Subcutaneous abdominal adipose tissue (tissue), 5 donors: Measurements from ENCODE around the gene JAKMIP1.

Experiments
- H3K27ac ChIP-seq: one replicate; pipeline ENCODE4 v1.7.0; 2013; ENCODE audit warnings: low read depth, mild to moderate bottlenecking, inconsistent platforms, low read length, moderate library complexity
- H3K27me3 ChIP-seq, 5 donors: one replicate each; pipeline ENCODE4 v1.7.0; 2013; ENCODE audit warnings: low read length in 5 of 5, inconsistent platforms in 1 of 5; ENCODE audit not compliant: control insufficient read depth in 5 of 5, insufficient read depth in 4 of 5
- H3K36me3 ChIP-seq, 5 donors: one replicate each; pipeline ENCODE4 v1.7.0; 2013; ENCODE audit warnings: low read length in 5 of 5; ENCODE audit not compliant: control insufficient read depth in 5 of 5, insufficient read depth in 5 of 5
- H3K4me1 ChIP-seq, 5 donors: one replicate each; pipeline ENCODE4 v1.7.0; 2013; ENCODE audit warnings: low read length in 5 of 5, mild to moderate bottlenecking in 3 of 5, moderate library complexity in 1 of 5; ENCODE audit not compliant: control insufficient read depth in 5 of 5, insufficient read depth in 5 of 5
- H3K4me3 ChIP-seq, 5 donors: one replicate each; pipeline ENCODE4 v1.7.0; 2013; ENCODE audit warnings: low read length in 5 of 5, low read depth in 1 of 5
- H3K9ac ChIP-seq, 5 donors: one replicate each; pipeline ENCODE4 v1.7.0; 2013; ENCODE audit warnings: low read length in 5 of 5, mild to moderate bottlenecking in 4 of 5, moderate library complexity in 3 of 5
- H3K9me3 ChIP-seq, 5 donors: one replicate each; pipeline ENCODE4 v1.7.0; 2013; ENCODE audit warnings: low read length in 5 of 5; ENCODE audit not compliant: control insufficient read depth in 5 of 5
- donor health status: healthy.
- donor health status: healthy.
- donor health status: healthy.
- donor health status: healthy.
- donor health status: healthy.

JAKMIP1 gene

DNA sequence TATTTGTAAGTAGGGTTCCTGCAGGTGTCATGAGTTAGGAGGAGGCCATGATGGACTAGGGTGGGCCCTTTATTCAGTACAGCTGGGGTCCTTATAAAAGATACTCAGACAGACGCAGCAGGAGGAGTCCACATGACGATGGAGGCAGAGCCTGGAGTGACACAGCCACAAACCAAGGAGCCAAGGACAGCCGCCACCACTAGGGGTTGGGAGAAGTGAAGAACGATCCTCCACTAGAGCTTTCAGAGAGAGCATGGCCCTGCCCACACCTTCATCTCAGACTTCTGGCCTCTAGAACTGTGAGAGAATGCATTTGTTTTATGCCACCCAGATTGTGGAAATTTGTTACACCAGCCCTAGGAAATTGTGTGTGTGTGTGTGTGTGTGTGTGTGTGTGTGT, 31.1 kb downstream of the JAKMIP1 start:
- peaks cover 0 to 4% (median 0%) of the 10 kb centered on the region in 5 donors for H3K4me1 ChIP-seq

DNA sequence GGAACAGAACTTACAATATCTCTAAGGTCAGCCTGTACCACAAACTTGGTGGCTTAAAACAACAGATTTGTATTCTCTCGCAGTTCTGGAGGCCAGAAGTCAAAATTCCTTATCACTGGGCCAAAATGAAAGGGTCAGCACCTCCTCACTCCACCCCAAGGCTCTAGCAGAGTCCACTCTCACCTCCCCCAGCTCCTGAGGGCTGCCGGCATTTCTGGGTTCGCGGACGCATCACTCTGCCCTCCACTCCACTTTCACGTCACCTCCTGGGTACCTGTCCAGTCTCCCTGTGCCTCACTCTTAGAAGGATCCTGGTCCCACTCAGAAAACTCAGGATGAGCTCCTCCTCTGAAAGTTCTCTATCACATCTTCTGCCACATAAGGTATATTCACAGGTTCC, 34.6 kb downstream of the JAKMIP1 start:
- Histone ChIP-seq H3K4me1 (no peaks in the 10 kb centered on the region), H3K27me3 (peaks cover 0 to 8% (median 0%) of the 10 kb centered on the region in 5 donors), H3K9me3 (peaks cover 0 to 10% (median 0%) of the 10 kb centered on the region in 5 donors), H3K27ac (no peak overlapping the region), H3K36me3 (no peaks in the 10 kb centered on the region), H3K9ac (no peak overlapping the region), H3K4me3 (no peak overlapping the region)

More for the DNA sequence above, 31.1 kb downstream of the JAKMIP1 start:
- Histone ChIP-seq H3K27me3 (peaks cover 0 to 4% (median 2%) of the 10 kb centered on the region in 5 donors), H3K9ac (no peak overlapping the region), H3K27ac (no peak overlapping the region), H3K9me3 (peaks cover 0 to 5% (median 0%) of the 10 kb centered on the region in 5 donors), H3K36me3 (no peaks in the 10 kb centered on the region), H3K4me3 (no peak overlapping the region)

DNA sequence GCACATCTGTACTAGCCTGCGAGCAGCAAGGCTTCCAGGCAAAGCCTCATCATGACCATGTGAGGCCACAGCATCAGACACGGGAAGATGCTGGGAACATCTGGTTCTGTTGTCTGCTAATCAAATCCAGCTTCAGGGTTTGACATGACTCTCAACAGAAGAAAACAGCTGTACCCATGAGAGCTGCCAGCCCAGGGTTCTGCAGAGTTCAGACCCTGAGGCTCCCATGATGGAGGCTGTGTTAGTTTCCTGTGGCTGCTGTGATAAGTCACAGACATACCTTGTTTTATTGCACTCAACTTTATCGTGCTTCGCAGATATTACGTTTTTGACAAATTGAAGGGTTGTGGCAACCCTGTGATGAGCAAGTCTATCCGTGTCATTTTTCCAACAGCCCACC, 37.5 kb downstream of the JAKMIP1 start:
- Histone ChIP-seq H3K27ac (no peak overlapping the region), H3K9me3 (peaks cover 0 to 8% (median 0%) of the 10 kb centered on the region in 5 donors), H3K27me3 (peaks cover 0 to 12% (median 4%) of the 10 kb centered on the region in 5 donors), H3K4me1 (no peaks in the 10 kb centered on the region), H3K36me3 (no peaks in the 10 kb centered on the region), H3K4me3 (no peak overlapping the region), H3K9ac (no peak overlapping the region)

DNA sequence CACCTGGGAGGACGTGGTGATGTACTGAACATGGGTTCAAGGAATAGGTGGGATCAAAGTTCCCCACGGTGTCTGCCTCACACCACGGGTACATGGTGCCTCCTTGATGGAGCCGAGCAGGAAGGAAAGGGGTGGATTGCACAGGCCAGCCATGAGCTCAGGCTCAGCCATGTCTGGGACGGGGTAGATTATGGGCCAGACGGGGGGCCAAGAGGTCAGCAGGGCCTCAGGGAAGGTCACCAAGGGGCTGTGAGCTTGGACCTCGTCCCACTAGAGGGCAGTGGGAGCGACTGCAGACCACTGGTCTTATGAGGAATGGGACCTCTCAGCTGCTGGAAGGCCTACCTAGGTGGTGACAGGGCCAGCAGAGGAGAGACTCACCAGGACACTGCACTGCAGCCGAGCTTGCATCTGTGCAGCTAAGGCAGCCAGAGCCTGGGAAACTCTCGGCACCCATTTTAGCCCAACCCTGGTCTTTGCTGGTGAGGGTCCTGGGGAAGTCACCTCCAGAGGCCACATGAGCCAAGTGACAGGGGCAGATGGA, 38.4 kb downstream of the JAKMIP1 start:
- Histone ChIP-seq H3K36me3 (no peaks in the 10 kb centered on the region), H3K9ac (no peak overlapping the region), H3K4me3 (no peak overlapping the region), H3K27ac (no peak overlapping the region), H3K27me3 (peaks cover 0 to 14% (median 7%) of the 10 kb centered on the region in 5 donors), H3K9me3 (peaks cover 0 to 8% (median 0%) of the 10 kb centered on the region in 5 donors), H3K4me1 (no peaks in the 10 kb centered on the region)

GRCh38 chr4:6160536-6160935, 39.8 kb downstream of the JAKMIP1 start:
- H3K36me3 ChIP-seq: no peaks in the 10 kb centered on the region
- H3K4me3 ChIP-seq: no peak overlapping the region
- no peaks in the 10 kb centered on the region for H3K4me1 ChIP-seq
- H3K27me3 ChIP-seq: peaks cover 0 to 14% (median 5%) of the 10 kb centered on the region in 5 donors
- no peak overlapping the region for H3K9ac ChIP-seq
- H3K27ac ChIP-seq: no peak overlapping the region
- peaks cover 0 to 8% (median 0%) of the 10 kb centered on the region in 5 donors for H3K9me3 ChIP-seq

DNA sequence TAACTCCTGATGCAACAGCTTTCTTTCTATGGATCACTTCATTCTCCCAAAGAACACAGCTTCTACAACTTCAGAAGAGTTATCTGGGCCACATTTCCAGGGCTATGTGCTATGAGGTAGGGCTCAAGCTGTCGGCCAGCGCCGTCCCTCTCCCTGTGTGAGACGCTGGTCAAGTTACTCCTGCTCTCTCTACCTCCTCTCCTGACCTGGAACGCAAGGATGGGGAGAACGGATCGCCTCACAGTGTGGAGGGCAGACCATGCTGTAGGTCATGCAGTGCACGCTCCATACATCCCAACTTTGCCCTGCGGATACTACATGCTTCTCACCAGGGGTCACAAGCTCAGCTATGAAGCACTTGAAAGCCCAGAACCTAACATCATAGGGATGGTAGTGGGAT, 42.4 kb downstream of the JAKMIP1 start:
- Histone ChIP-seq H3K36me3 (no peaks in the 10 kb centered on the region), H3K9ac (no peak overlapping the region), H3K9me3 (no peaks in the 10 kb centered on the region), H3K27ac (no peak overlapping the region), H3K4me3 (no peak overlapping the region), H3K4me1 (no peaks in the 10 kb centered on the region), H3K27me3 (peaks cover 0 to 18% (median 8%) of the 10 kb centered on the region in 5 donors)

DNA sequence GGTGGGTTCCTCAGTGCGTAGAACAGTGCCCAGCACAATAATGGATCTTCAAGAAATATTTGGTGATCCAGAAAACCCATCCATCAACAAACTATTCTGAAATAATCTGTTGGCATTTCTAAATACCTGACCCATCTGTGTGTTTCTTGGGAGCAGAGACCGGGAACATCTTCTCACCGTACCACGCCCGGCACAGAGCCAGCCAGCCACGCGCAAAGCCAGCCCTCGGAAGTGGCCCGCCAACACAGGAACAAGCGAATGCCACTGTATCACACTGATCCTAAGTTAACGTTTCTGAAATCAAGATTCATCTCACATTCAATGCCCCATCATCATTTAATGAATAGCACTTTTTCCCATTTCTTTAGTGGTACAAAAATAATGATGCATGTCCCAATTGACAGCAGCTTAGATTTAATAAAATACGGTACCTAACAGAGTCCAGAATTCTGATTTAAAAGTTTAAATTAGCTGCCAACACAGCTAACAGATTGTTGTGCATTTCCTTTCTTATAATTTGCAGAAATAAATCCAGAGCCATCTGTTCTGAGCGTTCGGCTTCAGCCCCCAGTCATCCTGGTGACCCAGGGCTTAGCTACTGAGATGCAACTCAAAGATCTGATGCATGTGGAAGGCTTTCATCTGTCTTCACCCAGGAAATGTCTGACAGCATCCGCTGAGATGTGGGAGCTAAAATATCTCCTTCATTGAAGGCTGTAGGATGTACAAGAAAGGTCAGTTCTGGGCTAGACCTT, 44.2 kb downstream of the JAKMIP1 start:
- H3K9me3 ChIP-seq: no peaks in the 10 kb centered on the region
- H3K36me3 ChIP-seq: no peaks in the 10 kb centered on the region
- no peaks in the 10 kb centered on the region for H3K4me1 ChIP-seq
- no peak overlapping the region for H3K27ac ChIP-seq
- peaks cover 0 to 12% (median 10%) of the 10 kb centered on the region in 5 donors for H3K27me3 ChIP-seq
- no peak overlapping the region for H3K9ac ChIP-seq
- no peak overlapping the region for H3K4me3 ChIP-seq

GRCh38 chr4:6154875-6155274, 45.5 kb downstream of the JAKMIP1 start:
- no peaks in the 10 kb centered on the region for H3K4me1 ChIP-seq
- H3K36me3 ChIP-seq: no peaks in the 10 kb centered on the region
- H3K4me3 ChIP-seq: no peak overlapping the region
- no peak overlapping the region for H3K27ac ChIP-seq
- no peak overlapping the region for H3K9ac ChIP-seq
- no peaks in the 10 kb centered on the region for H3K9me3 ChIP-seq
- peaks cover 0 to 19% (median 13%) of the 10 kb centered on the region in 5 donors for H3K27me3 ChIP-seq

- Histone ChIP-seq H3K9ac (no peak overlapping the region), H3K27ac (no peak overlapping the region), H3K4me3 (no peak overlapping the region), H3K9me3 (no peaks in the 10 kb centered on the region), H3K36me3 (no peaks in the 10 kb centered on the region), H3K4me1 (no peaks in the 10 kb centered on the region), H3K27me3 (peaks cover 0 to 21% (median 13%) of the 10 kb centered on the region in 5 donors)
Measured at GRCh38 chr4:6153874-6154273, 46.5 kb downstream of the JAKMIP1 start.

DNA sequence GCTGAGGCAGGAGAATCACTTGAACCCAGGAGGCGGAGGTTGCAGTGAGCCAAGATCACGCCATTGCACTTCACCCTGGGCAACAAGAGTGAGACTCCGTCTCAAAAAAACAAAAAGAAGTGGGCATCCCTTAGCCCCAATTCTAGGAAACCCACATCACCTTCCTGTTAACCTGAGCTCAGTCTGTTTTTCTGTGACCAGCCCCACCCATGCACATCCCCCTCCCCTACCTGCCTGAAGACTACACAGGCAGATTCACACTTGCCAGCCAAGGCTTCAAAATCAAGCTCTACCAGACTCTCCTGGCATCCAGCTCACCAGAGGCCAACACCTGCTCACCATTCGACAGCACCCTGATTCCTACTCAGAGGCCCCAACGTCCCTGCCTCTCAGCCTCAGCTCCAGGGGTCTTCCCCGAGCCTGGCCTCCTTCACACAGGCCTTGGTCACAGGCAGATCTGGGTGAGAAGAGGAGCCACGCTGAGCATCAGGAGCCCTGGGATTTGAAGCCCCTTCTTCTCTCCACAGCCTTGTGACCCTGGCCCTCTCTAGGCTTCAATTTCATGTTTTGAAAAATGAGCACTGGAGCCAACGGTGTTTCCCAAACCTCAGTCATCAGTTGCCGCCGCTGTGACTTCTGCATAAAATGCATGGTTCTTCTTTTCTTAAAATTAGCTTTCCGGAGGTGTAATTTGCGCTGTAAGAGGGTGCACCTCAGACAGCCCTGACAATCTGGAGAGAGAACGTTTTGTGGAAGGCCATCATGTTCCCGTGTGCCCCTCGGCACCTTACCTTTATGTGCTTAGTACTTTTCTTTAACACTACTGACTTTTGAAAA, 47.3 kb downstream of the JAKMIP1 start:
- H3K36me3 ChIP-seq: no peaks in the 10 kb centered on the region
- H3K9me3 ChIP-seq: no peaks in the 10 kb centered on the region
- no peak overlapping the region for H3K9ac ChIP-seq
- no peak overlapping the region for H3K4me3 ChIP-seq
- H3K27me3 ChIP-seq: peaks cover 0 to 27% (median 13%) of the 10 kb centered on the region in 5 donors
- no peaks in the 10 kb centered on the region for H3K4me1 ChIP-seq
- no peak overlapping the region for H3K27ac ChIP-seq
